ENCODE results near the gene IL2RG.

Gene IL2RG

GRCh38 chrX:71107762-71108360, 3.5 kb downstream of the IL2RG start:
- no peak for DNase-seq

DNA sequence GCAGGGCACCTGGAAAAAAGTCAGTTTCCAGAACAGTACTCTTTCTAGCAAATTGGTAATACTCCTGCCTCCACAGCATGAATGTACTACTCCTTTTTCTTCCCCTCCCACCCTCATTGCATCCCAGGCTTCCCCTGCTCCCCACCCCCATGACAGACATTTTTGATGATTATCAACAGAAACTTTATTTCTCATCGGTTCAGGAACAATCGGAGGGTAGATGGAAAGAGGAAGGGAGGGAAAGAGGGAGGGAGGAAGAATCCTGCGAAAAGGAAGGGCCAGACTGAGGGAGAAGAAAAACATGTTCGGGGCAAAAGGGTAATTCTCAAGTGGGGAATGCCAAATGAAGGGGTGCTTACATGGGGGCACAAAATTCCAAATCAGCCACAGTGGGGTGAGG, 4.1 kb downstream of the IL2RG start:
- DNase-seq, result no peak

DNA sequence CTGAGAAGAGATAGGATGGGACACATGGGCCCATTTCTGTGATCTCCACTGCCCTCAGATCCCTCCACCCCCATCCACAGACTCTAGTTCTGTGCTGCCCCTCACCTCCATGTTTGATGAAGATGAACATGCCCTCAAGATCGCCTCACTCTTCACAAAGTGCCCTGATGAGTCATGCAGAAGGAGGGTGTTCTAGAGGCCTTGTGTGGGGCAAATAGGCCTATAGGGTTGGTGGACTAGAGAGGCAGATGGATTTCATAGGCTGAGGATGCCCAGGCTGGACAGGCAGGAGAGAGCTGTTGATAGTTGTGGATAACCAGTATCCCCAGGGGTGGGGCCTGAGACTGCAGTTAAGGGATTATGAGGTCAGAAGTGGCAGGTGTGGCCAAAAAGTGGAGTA, 5.0 kb downstream of the IL2RG start, which contains the start of gene CXorf65:
Gene CXorf65, minus strand, starts transcription at position 314 of the 400 bp plus-strand sequence. Its CDS starts 184 bp downstream, at position 130.
- DNase-seq, result no peak

DNA sequence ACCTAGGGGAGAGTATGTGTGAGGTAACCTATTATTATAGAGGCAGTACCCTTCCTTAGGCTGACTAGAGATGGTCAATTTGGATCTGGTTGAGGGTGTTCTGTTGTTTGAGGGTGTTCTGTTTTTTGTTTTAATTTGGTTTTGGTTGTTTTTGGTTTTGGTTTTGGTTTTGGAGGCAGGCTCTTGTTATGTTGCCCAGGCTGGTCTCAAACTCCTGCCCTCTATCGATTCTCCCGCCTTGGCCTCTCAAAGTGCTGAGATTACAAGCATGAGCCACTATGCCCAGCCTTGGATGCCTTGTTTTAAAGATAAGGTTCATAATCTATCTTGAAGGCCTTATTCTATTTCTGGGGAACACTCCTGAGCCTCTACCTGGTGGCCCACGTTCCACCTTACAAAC, 5.7 kb downstream of the IL2RG start:
- no peak for DNase-seq

DNA sequence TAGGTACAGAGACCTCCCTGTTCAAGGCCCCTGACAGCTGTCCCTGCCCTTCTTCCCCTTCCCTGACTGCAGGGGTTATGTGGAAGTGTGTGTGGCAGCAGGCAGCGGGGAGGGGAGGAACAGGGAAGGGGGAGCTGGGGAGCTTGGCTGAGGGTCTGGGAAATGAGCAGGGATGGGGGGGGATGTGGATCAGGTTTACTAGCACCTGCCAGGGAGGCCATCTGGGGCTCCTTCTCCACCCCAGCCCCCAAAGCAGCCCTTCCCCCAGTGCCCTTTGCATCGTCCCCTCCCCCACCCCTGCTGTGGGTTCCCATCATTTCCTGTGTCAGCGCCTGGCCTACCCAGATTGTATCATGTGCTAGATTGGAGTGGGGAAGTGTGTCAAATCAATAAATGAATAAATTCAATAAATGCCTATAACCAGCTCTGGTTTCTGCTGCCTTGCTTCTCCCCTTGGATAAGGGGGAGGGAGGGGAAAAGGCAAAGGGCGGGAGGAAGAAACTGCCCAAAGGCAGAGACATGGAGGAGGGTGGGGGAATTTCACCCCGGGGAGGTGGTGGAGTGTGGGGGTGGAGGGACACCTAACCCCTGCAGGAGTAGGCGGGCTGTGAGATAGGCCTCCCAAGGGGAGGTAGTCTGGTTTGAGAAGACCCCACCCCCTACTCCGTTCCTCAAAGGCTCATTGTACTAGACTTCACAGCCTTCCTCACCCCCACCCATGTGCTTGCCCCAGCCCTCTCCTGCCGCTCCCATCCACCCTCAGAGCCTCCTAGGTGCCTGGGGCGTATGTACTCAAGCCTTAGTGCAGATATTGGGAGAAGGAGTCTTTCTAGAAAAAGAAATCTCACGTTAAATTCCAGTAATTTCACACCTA, 8.0 kb downstream of the IL2RG start:
- no peak for DNase-seq

GRCh38 chrX:71102292-71102691, 9.1 kb downstream of the IL2RG start:
- no peak for DNase-seq

DNA sequence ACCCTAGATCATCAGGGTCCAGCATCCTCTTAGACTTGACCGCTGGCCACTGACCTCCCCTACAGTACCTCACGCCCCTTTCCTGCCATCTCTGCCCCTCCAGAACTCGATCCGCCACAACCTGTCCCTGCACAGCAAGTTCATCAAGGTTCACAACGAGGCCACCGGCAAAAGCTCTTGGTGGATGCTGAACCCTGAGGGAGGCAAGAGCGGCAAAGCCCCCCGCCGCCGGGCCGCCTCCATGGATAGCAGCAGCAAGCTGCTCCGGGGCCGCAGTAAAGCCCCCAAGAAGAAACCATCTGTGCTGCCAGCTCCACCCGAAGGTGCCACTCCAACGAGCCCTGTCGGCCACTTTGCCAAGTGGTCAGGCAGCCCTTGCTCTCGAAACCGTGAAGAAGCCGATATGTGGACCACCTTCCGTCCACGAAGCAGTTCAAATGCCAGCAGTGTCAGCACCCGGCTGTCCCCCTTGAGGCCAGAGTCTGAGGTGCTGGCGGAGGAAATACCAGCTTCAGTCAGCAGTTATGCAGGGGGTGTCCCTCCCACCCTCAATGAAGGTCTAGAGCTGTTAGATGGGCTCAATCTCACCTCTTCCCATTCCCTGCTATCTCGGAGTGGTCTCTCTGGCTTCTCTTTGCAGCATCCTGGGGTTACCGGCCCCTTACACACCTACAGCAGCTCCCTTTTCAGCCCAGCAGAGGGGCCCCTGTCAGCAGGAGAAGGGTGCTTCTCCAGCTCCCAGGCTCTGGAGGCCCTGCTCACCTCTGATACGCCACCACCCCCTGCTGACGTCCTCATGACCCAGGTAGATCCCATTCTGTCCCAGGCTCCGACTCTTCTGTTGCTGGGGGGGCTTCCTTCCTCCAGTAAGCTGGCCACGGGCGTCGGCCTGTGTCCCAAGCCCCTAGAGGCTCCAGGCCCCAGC, 10.5 kb downstream of the IL2RG start:
- no peak for DNase-seq

- no peak for DNase-seq
Observed at GRCh38 chrX:71099736-71100135, 11.6 kb downstream of the IL2RG start.

- DNase-seq, result no peak
Observed at GRCh38 chrX:71098951-71099506, 12.3 kb downstream of the IL2RG start.

DNA sequence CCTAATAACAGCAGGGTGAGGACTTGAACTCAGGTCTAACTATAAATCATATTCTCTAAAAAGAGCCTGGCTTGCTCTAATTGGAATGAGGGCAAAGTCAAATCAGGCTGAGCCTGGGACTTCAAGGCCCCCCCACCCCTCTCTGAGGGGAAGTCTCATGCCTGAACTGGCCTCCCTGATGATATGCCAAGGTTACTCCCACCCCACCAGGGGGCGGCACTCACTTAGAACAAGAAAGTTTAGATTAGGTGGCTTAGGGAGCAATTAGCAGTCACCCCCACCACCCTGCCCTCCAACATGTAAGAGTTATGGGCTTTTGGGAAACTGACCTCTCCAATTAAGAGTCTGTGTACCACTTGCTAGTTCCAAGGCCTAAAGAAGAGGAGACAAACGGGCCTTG, 13.1 kb downstream of the IL2RG start:
- DNase-seq, result no peak

- DNase-seq, result no peak
Observed at GRCh38 chrX:71096760-71097032, 14.7 kb downstream of the IL2RG start.

- DNase-seq, result peak; percentile 34
Observed at GRCh38 chrX:71095981-71096759, 15.2 kb downstream of the IL2RG start.

- DNase-seq, result peak; percentile 72
Observed at GRCh38 chrX:71095555-71095980, 15.8 kb downstream of the IL2RG start, which contains the start of gene FOXO4. Gene FOXO4 (plus strand): TSS chrX:71095851. CDS start chrX:71096529, 678 bp downstream.

GRCh38 chrX:71095033-71095432, 16.3 kb downstream of the IL2RG start:
- no peak for DNase-seq

- no peak for DNase-seq
Observed at GRCh38 chrX:71091263-71091662, 20.1 kb downstream of the IL2RG start.

GRCh38 chrX:71085900-71086299, 25.5 kb downstream of the IL2RG start:
- no peak for DNase-seq

DNA sequence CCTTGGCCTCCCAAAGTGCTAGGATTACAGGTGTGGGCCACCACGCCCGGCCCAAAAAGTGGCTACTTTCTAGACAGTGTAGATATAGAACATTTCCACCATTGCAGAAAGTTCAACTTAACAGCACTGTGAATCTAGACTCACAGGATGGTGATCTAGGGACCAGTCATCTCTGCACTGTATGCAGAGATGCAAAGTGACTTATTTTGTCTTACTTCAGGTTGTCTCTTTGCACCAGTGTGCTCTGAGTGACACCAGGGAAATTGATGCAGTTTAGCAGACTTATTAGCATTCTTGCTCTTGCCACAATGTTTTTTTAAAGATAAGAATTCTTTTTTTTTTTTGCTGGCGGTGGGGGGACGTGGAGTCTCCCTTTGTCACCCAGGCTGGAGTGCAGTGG, 28.6 kb downstream of the IL2RG start:
- no peak for DNase-seq

- no peak for DNase-seq
Observed at GRCh38 chrX:71082124-71082647, 29.2 kb downstream of the IL2RG start.

DNA sequence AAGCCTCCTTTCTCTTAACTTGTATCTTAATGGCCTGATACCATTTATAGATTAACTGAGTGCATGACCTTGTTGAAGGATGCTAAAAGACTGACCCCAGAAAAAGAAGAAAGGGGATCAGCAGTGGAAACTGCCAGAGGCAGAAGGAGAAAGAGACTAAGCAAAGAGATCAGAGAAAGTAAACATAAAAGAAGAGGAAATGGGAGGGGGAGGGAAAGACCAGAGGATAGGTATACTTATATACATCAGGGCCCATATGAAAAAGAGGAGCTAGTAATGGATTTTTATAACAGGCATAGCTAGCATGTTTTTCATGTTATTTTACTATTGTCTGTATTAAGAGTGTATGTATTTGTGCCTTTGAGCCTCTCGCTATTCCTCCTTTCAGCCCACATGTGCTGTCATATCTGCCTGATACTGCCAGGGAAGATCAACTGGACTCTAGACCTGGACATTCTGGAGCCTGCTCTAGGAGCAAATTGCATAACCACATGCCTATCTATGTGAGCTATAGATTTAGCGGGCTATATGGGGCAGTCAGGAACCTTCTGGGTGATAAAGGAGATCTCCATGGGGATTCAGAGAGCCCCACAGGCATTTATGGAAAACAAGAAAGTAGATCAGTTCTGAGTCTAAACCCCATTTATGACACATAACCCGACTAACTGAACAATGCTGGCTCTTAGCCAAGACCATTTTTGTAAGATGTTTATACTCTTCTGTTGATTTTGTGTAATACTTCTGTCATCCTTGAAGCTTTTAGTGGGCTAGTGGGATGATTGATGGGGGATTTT, 29.9 kb downstream of the IL2RG start:
- no peak for DNase-seq

GRCh38 chrX:71070531-71070930, 40.8 kb downstream of the IL2RG start:
- no peak for DNase-seq

Data from retina (tissue), 1 donor.